Astrocyte (in vitro differentiated cells and primary cell): ENCODE data around the gene ACTN1.

Experiments
- CTCF ChIP-seq: IDR thresholded peaks from 2 replicates; pipeline ENCODE4 v1.5.1; 2011; ENCODE audit warnings: low read depth, mild to moderate bottlenecking, inconsistent platforms, low read length, moderate library complexity; ENCODE audit not compliant: insufficient read depth
- EZH2 ChIP-seq: IDR thresholded peaks from 2 replicates; pipeline ENCODE4 v1.6.1; 2012; ENCODE audit warnings: mild to moderate bottlenecking, low read length, inconsistent platforms; ENCODE audit not compliant: insufficient read depth

- TF ChIP-seq CTCF: no peak
- no peak for TF ChIP-seq EZH2
These were observed 136.8 kb downstream of the ACTN1 start for GRCh38 chr14:68842298-68842697.
